ENCODE results near the gene COL4A2.
"Not testable (repeated sequence)": the region's sequence is repeated elsewhere in the genome, so short reads cannot be mapped to it uniquely, and the experiment has no call there.

Gene COL4A2

GRCh38 chr13:110475117-110475516 lies 168.0 kb downstream of the COL4A2 start:
- no peak for DNase-seq (ENCODE audit: low spot score)

DNA sequence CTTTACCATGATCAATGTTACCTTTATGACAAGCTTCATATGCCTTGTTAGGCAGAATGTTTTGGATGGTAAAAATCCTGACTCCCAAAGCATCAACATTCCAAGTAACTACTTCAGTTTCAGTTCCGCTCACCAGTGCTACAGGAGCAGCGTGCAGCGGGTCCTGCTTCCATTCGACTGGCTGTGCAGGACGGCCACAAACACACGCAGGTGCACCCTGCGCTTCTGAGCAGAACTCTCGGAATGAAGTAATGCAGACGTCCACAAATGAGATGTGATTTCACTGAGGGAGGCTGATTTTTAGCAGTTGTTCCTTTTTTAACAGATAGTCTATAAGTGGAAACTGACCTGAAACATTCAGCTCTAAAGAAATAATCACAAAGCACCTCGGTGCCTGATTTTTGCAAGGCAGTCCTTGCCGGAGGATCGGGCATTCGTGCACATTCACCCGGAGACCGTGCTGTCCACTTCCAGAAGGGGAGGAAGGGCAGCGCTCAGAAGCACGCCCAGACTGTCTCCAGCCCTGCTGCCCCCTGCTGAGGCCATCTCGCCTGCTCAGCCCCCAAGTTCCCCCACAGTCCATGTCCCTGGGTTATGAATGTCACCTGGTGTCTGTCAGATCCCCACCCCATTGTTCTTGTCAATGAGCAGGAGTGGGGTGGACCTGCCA lies 168.6 kb downstream of the COL4A2 start:
- no peak for DNase-seq (ENCODE audit: low spot score)

DNA sequence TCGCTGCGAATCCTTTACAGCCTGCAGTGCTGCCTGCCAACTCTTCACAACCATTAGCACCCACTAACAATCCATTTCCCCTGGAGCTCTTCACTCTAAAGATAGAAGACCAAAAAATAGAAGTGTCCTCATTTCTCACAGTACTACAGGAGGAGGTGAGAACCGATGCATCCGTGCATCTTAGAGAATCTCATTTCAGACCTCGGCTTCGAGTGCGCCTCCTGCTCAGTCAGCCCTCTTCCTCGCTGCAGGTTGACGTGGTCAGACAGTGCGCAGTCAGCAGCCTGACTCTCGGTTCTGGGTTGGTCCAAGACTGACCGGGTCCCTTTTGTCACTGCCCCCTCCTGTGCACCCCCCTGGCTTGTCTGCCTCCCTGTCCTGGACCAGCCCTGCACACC lies 169.1 kb downstream of the COL4A2 start:
- DNase-seq (ENCODE audit: low spot score), result no peak

DNA sequence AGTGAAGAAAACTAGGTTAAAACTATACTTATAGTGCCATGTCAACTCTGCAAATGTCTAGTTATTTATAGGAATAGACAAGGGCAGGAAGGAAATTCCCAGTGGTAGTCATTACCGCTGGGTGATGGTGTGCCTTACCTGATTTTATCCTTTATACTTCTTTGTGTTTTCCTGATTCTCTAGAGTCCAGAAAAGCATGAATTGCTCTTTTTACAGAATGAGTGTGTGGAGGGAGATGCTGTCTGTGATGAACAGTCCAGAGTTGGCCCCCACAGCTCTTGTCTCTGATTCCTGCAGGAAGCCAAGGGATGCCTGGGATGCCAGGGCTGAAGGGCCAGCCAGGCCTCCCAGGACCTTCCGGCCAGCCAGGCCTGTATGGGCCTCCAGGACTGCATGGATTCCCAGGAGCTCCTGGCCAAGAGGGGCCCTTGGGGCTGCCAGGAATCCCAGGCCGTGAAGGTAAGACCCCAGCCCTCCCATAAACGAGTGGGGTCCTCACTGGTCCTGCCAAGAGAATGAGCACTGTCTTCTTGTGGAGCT lies 170.7 kb downstream of the COL4A2 start:
- DNase-seq (ENCODE audit: low spot score), result no peak

GRCh38 chr13:110478405-110479214 lies 171.5 kb downstream of the COL4A2 start:
- no peak for DNase-seq (ENCODE audit: low spot score)

- DNase-seq (ENCODE audit: low spot score), result no peak
Measured at GRCh38 chr13:110479215-110479545, 172.1 kb downstream of the COL4A2 start.

DNA sequence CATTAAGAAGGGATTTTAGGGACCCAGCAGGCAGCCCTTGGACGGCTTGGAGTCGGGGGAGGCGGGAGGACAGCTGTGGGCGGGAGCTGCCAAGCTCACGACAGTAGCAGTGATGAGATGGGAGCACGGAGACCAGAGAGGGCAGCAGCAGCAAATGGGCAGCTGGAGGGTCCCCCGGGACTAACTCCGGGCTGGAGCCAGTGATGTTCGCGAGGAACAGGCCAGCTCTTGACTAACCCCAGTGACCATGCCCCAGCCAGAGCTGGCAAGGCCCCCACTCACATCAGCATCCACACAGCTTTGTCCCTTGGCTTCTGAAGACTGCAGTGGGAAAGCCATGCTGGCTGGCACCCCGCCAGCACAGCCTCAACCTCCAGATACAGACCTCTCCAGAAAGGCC lies 172.6 kb downstream of the COL4A2 start:
- DNase-seq (ENCODE audit: low spot score), result no peak

- no peak for DNase-seq (ENCODE audit: low spot score)
Measured at GRCh38 chr13:110480161-110480560, 173.1 kb downstream of the COL4A2 start.

DNA sequence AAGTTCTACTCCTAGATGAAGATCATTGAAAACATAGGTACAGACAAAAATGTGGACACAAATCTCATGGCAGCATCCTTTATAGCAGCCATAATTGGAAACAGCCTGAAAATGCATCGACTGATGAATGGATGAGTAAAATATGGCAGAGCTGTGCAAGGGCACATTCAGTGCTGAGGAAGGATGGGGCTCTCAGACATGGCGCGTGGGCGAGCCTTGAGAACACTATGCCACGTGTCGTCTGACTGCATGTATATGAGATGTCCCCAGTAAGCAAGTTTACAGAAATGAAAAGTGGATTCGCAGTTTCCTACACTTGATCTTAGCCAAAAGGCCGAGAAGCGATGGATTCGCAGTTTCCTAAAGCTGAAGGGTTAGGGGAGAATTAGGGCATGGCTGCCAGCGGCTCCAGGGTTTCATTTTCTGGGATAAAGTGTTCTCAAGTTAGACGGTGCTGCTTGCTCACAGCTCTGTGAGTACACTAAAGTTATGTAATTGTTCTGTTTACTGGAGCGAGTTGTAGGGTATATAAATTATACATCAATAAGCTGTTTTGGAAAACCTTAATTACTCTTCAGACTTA lies 176.4 kb downstream of the COL4A2 start:
- no peak for DNase-seq (ENCODE audit: low spot score)

- DNase-seq (ENCODE audit: low spot score), result no peak
Measured at GRCh38 chr13:110484290-110485048, 177.4 kb downstream of the COL4A2 start.

GRCh38 chr13:110485604-110486003 lies 178.5 kb downstream of the COL4A2 start:
- DNase-seq (ENCODE audit: low spot score), result no peak

DNA sequence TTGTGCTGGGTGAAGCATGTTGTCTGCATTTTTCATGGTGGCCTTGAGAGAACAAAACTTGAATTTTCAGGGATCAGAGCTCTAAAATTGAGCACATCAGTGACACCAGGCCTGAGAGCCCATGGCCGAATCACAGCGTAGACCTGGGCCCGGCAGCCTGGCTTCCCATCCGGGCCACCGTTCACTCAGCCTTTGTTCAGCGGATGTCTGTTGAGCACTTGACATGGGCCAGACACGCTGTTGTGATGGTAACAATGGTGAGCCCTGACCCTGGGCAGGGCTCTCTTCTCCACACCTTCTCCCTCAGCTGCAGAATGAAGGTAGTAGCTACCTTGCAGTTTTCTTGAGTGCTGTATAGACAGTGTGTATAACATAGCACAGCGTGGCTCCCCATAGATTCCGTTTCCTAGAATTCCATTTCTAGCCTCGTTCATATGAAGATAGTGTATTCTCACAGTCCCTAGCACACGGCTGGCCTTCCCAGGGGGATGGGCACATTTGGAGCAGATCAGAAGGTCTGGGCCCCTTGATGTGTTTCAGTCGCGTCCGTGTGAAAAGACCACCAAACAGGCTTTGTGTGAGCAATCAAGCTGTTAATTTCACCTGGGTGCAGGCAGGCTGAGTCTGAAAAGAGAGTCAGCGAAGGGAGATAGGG lies 179.1 kb downstream of the COL4A2 start:
- DNase-seq (ENCODE audit: low spot score), result no peak

GRCh38 chr13:110486880-110487279 lies 179.8 kb downstream of the COL4A2 start:
- not testable (repeated sequence) for DNase-seq (ENCODE audit: low spot score)

- no peak for DNase-seq (ENCODE audit: low spot score)
Measured at GRCh38 chr13:110490009-110490770, 183.1 kb downstream of the COL4A2 start.

DNA sequence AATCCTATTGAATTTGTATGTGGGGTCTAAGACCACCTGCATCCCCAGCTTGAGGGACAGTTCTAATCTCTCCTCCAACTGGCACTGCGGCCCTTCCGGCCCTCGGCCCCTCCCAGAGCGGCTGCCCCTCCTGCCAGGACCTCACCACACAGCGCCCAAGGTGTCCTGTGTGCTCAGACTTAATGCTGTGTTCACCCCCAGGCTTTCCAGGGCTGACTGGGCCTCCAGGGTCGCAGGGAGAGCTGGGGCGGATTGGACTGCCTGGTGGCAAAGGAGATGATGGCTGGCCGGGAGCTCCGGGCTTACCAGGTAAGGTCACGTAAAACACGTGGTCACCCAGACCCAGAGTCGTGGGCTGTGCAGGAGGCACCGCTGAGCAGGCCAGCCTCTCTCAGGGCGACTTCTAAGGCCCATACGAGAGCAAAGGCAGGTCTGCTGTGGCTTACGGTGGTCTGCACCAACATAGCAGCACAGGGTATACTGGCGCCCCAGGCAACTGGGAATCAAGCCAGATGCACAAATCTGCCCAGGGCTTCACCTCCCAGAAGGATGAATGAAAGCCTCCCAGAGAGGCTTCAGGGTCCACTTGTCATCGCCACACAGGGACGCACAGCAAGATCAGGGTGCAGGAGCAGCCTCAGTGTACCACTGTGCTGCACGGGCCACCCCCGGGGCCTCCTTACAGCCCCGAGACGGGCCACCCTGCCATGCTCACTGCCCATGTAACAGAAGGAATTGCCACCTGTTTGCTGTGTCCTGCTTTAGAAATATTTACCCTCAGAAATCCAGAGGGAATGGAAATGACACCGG lies 185.0 kb downstream of the COL4A2 start:
- DNase-seq (ENCODE audit: low spot score), result no peak

- no peak for DNase-seq (ENCODE audit: low spot score)
Measured at GRCh38 chr13:110492679-110493593, 185.9 kb downstream of the COL4A2 start.

GRCh38 chr13:110493613-110494012 lies 186.5 kb downstream of the COL4A2 start:
- DNase-seq (ENCODE audit: low spot score), result no peak

- DNase-seq (ENCODE audit: low spot score), result no peak
Measured at GRCh38 chr13:110495376-110495775, 188.3 kb downstream of the COL4A2 start.

DNA sequence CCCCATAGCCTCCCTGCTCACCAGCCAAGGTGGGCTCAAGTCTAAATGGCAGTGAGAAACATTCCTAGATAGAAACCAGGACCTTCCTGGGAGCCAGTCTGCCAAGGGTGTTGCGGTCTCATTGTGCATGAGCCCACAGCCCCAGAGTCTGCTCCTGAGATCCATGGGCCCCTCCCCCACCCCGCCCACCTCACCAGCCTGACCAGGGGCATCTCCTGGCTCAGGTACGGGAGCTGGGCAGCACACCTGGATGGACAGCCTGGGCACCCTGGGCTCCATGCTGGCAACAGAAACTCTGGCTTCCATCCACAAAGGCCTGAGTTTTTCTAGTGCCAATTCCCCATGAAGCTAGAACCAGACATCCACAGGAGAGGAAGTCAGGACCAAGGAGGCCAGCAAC lies 188.8 kb downstream of the COL4A2 start:
- DNase-seq (ENCODE audit: low spot score), result no peak

All from cerebellar cortex (tissue), 1 donor.